Measurements from ENCODE around the gene LHFPL3.

DNA sequence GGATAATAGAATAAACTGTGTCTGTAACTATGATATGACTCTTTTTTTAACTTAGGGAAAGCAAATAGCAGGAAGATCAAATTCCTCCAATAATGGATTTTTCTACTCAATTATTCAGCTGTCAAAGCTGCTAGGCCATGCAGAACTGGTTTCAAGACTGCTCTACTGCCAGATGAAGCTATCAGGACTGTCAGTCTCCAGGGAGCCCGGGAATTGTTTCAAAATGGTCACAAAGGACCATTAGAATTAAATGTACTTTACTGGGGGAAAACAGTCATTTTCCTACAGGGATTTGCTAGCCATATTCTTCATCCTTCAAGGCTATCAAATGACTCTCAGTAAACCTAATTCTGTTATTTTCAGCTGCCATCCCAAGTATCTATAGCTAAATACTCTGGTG lies 276.3 kb downstream of the LHFPL3 start:
- TF ChIP-seq EP300 (IDR thresholded peaks at IDR 0.05) = no peak
- TF ChIP-seq, protein P1, sequence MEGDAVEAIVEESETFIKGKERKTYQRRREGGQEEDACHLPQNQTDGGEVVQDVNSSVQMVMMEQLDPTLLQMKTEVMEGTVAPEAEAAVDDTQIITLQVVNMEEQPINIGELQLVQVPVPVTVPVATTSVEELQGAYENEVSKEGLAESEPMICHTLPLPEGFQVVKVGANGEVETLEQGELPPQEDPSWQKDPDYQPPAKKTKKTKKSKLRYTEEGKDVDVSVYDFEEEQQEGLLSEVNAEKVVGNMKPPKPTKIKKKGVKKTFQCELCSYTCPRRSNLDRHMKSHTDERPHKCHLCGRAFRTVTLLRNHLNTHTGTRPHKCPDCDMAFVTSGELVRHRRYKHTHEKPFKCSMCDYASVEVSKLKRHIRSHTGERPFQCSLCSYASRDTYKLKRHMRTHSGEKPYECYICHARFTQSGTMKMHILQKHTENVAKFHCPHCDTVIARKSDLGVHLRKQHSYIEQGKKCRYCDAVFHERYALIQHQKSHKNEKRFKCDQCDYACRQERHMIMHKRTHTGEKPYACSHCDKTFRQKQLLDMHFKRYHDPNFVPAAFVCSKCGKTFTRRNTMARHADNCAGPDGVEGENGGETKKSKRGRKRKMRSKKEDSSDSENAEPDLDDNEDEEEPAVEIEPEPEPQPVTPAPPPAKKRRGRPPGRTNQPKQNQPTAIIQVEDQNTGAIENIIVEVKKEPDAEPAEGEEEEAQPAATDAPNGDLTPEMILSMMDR (IDR thresholded peaks at IDR 0.05) = no peak
